BLaER1 treated with 17β-estradiol and CSF1 and Interleukin-3, amounts not matched to agents 10 nM and 100 nM (cell line): ENCODE measurements around the gene CDC37L1.
A peak's percentile ranks its signal among the peaks of the same experiment; 100 is the strongest.
"Not testable (repeated sequence)": the region's sequence is repeated elsewhere in the genome, so short reads cannot be mapped to it uniquely, and the experiment has no call there.

Experiments used
- H3K27ac ChIP-seq, 11 experiments: shearing (Covaris generic); formaldehyde crosslinking; 2 replicates each; pipeline ENCODE4 v1.8.1; 2022
- H3K27me3 ChIP-seq, 11 experiments: shearing (Covaris generic); formaldehyde crosslinking; 2 replicates each; pipeline ENCODE4 v1.8.1; 2022
- H3K36me3 ChIP-seq, 11 experiments: shearing (Covaris generic); formaldehyde crosslinking; 2 replicates each; pipeline ENCODE4 v1.8.1; 2022
- H3K4me1 ChIP-seq, 10 experiments: shearing (Covaris generic); formaldehyde crosslinking; 2 replicates each; pipeline ENCODE4 v1.8.1; 2022
- H3K4me2 ChIP-seq, 11 experiments: shearing (Covaris generic); formaldehyde crosslinking; 2 replicates each; pipeline ENCODE4 v1.8.1; 2022
- H3K4me3 ChIP-seq, 10 experiments: shearing (Covaris generic); formaldehyde crosslinking; 2 replicates each; pipeline ENCODE4 v1.8.1; 2022
- H3K9ac ChIP-seq, 11 experiments: shearing (Covaris generic); formaldehyde crosslinking; 2 replicates each; pipeline ENCODE4 v1.8.1; 2022
- H3K9me3 ChIP-seq, 11 experiments: shearing (Covaris generic); formaldehyde crosslinking; replicated peaks in 1 of 11; 2 replicates each; pipeline ENCODE4 v1.8.1; 2022
- H4K20me1 ChIP-seq, 11 experiments: shearing (Covaris generic); formaldehyde crosslinking; 2 replicates each; pipeline ENCODE4 v1.8.1; 2022
- Cebpa-rat ChIP-seq, 11 experiments: shearing (Covaris generic); IDR thresholded peaks; 2 replicates each; pipeline ENCODE4 v1.8.1; 2022

The CDC37L1 gene

DNA sequence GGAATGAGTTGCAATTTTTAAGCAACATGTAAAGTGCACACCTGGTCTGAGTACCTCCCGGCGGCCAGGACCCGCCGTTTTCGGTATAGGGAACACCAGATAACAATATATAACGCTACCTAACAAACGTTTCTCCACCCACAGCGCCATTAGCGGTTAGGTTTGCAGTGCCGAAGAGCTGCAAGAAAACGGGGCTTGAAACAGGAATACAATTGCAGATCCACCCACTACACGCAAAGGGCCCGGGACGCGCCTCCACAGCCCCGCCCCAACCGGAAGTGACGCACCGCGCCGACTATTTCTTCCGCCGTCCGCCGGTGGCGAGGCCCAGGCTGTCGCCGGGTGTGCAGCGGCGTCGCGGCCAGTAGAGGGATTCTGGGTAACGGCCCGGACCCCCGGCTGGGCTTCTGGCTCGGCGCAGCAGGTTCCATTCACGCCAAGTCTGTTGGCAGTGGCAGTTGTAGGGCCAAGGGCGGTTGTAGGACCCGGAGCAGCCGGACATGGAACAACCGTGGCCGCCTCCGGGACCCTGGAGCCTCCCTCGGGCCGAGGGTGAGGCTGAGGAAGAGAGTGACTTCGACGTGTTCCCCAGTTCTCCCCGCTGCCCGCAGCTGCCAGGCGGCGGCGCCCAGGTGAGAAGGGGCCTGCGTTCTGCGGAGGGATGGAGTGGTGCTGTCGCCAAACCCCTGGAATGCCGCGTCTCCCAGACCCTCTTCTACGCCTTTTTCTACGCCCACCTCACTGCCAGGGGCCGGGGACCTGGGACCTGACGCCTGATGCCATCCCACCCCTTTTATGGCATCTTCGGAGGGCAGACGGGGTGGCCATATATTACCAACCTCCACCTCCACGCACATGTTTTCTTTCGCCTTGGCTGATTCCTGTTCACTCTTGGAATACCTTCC lies at the start of gene CDC37L1:
TSS of gene CDC37L1 (plus strand) at position 302 of the 905 bp plus-strand sequence. CDS start at position 501, 199 bp downstream.
- no peak for TF ChIP-seq Cebpa-rat (IDR thresholded peaks at IDR 0.05)
- peak within 1 kb of the TSS; percentile 88 to 99 (median 94) for H3K27ac ChIP-seq

DNA sequence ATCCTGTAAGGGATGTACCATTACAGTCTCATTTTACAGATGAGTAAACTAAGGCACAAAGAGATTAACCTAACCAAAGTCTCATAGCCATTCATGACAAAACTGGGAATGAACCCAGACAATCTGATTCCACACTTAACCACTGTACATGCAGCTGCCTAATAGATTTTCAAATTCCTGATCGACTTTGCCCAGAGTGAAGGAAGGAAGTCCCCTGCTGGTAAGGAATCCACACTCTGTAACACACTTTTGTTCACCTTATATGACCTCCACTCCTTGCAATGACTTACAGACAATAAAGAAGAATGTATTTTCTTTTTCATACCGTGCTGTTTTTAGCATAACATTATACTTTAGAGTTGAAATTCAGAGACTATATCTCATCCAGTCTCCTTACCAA lies 48.5 kb upstream of the CDC37L1 start:
- no peaks in the 10 kb centered on the region for H3K9me3 ChIP-seq
- H3K4me3 ChIP-seq: no peak overlapping the region
- no peaks in the 10 kb centered on the region for H3K36me3 ChIP-seq
- no peak overlapping the region for H3K9ac ChIP-seq
- H3K27ac ChIP-seq: no peak overlapping the region
- no peaks in the 10 kb centered on the region for H4K20me1 ChIP-seq
- no peak overlapping the region for H3K4me2 ChIP-seq
- H3K27me3 ChIP-seq: no peaks in the 10 kb centered on the region
- no peak for TF ChIP-seq Cebpa-rat (IDR thresholded peaks at IDR 0.05)
- no peaks in the 10 kb centered on the region for H3K4me1 ChIP-seq

More for the DNA sequence above, at the start of gene CDC37L1:
- Histone ChIP-seq H3K27me3 (no peaks in the 10 kb centered on the region), H3K9ac (peak within 1 kb of the TSS; percentile 88 to 98 (median 91)), H3K4me2 (peak within 1 kb of the TSS; percentile 77 to 94 (median 85)), H3K4me1 (peaks cover 21 to 35% (median 25%) of the 10 kb centered on the region in 10 experiments), H4K20me1 (peaks cover 0 to 21% (median 4%) of the 10 kb centered on the region in 11 experiments; a peak in 7 of 22 replicates), H3K36me3 (peaks cover 0 to 13% (median 7%) of the 10 kb centered on the region in 11 experiments; a peak in 13 of 22 replicates), H3K9me3 (no peaks in the 10 kb centered on the region), H3K4me3 (peak within 1 kb of the TSS; percentile 73 to 86 (median 80))

DNA sequence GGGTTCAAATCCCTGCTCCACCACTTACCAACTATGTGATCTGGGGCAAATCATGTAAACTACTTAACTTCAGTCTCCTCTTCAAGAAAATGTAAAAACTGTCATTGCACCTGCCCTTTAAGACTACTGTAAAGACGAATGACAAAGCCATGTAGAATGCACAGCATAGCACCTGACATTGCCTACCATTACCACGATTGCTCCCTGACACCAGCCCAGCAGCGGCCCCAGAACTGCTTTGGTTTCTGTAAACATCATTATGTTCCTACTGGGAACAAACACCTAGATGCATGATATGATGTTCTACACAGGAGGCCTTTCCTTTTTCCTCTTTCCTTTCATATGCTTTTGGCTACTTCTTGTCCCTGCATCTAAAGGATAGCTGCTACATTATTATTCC lies 40.4 kb upstream of the CDC37L1 start:
- H3K9me3 ChIP-seq: no peaks in the 10 kb centered on the region
- H3K27me3 ChIP-seq: no peaks in the 10 kb centered on the region
- H3K4me1 ChIP-seq: peaks cover 0 to 5% (median 0%) of the 10 kb centered on the region in 10 experiments; a peak in 2 of 20 replicates
- no peaks in the 10 kb centered on the region for H4K20me1 ChIP-seq
- H3K4me2 ChIP-seq: no peak overlapping the region
- H3K36me3 ChIP-seq: no peaks in the 10 kb centered on the region
- TF ChIP-seq Cebpa-rat (IDR thresholded peaks at IDR 0.05): no peak
- no peak overlapping the region for H3K4me3 ChIP-seq
- H3K9ac ChIP-seq: no peak overlapping the region
- no peak overlapping the region for H3K27ac ChIP-seq

- Histone ChIP-seq H3K4me1 (peaks cover 0 to 5% (median 0%) of the 10 kb centered on the region in 10 experiments; a peak in 2 of 20 replicates), H3K27me3 (no peaks in the 10 kb centered on the region), H3K27ac (no peak overlapping the region), H3K4me3 (no peak overlapping the region), H3K9me3 (no peaks in the 10 kb centered on the region), H3K4me2 (no peak overlapping the region), H4K20me1 (no peaks in the 10 kb centered on the region), H3K36me3 (no peaks in the 10 kb centered on the region), H3K9ac (no peak overlapping the region)
- no peak for TF ChIP-seq Cebpa-rat (IDR thresholded peaks at IDR 0.05)
These were observed 39.9 kb upstream of the CDC37L1 start for GRCh38 chr9:4639420-4639819.

DNA sequence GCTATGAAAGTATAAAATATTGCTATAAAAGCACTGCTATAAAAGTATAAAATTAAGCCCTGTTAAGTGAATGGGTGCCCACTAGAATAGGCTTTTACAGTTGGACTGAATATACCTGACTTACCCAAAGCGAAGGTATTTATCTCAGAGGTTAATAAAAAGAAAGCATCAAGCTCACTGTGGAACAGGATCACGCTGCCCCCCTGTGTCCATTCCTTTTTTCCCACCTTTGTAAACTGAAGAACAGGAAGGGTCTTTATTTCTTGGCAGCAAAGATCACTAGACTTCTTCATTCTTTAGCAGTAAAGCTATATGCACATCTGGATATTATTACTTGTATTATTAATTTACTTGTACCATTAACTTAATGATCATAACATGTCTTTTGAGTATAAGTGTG lies 39.3 kb upstream of the CDC37L1 start:
- peaks cover 0 to 5% (median 0%) of the 10 kb centered on the region in 10 experiments; a peak in 2 of 20 replicates for H3K4me1 ChIP-seq
- no peaks in the 10 kb centered on the region for H4K20me1 ChIP-seq
- no peaks in the 10 kb centered on the region for H3K27me3 ChIP-seq
- H3K36me3 ChIP-seq: no peaks in the 10 kb centered on the region
- no peak overlapping the region for H3K27ac ChIP-seq
- no peak overlapping the region for H3K9ac ChIP-seq
- no peaks in the 10 kb centered on the region for H3K9me3 ChIP-seq
- no peak for TF ChIP-seq Cebpa-rat (IDR thresholded peaks at IDR 0.05)
- H3K4me3 ChIP-seq: no peak overlapping the region
- no peak overlapping the region for H3K4me2 ChIP-seq

- no peak overlapping the region for H3K4me3 ChIP-seq
- H3K27ac ChIP-seq: no peak overlapping the region
- TF ChIP-seq Cebpa-rat (IDR thresholded peaks at IDR 0.05): no peak
- no peaks in the 10 kb centered on the region for H3K36me3 ChIP-seq
- no peak overlapping the region for H3K9ac ChIP-seq
- H4K20me1 ChIP-seq: no peaks in the 10 kb centered on the region
- no peaks in the 10 kb centered on the region for H3K27me3 ChIP-seq
- H3K4me2 ChIP-seq: no peak overlapping the region
- H3K4me1 ChIP-seq: peaks cover 0 to 5% (median 0%) of the 10 kb centered on the region in 10 experiments; a peak in 2 of 20 replicates
- no peaks in the 10 kb centered on the region for H3K9me3 ChIP-seq
These were observed 37.0 kb upstream of the CDC37L1 start for GRCh38 chr9:4642351-4642750.

GRCh38 chr9:4654084-4654483 lies 25.3 kb upstream of the CDC37L1 start:
- H3K36me3 ChIP-seq: no peaks in the 10 kb centered on the region

DNA sequence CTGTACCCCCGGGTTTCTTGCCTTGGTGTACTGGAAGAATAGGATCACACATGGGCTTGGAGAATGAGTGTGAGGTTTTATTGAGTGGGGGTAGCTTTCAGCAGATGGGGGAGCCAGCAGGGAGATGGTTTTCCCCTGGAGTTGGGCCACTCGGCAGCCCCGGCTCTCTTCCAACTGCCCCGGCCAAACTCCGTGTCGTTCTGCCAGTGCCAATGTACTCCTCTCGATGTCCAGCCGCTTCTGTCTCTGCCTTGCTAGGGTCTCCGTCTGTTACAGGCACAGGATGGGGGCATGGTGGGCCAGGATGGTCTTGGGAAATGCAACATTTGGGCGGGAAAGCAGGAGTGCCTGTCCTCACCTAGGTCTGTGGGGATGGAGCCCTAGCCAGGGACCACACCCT lies 24.8 kb upstream of the CDC37L1 start:
- Histone ChIP-seq H3K36me3 (no peaks in the 10 kb centered on the region), H3K4me2 (no peak overlapping the region), H3K4me1 (0 out of 20 replicates have a peak, but pooled peaks cover 0 to 3% (median 0%) of the 10 kb centered on the region in 10 experiments)

More at GRCh38 chr9:4654084-4654483, 25.3 kb upstream of the CDC37L1 start:
- Histone ChIP-seq H3K27me3 (no peaks in the 10 kb centered on the region), H3K4me1 (0 out of 20 replicates have a peak, but pooled peaks cover 0 to 3% (median 0%) of the 10 kb centered on the region in 10 experiments), H3K9ac (no peak overlapping the region), H3K9me3 (no peaks in the 10 kb centered on the region), H4K20me1 (no peaks in the 10 kb centered on the region), H3K4me2 (no peak overlapping the region), H3K4me3 (no peak overlapping the region), H3K27ac (no peak overlapping the region)
- no peak for TF ChIP-seq Cebpa-rat (IDR thresholded peaks at IDR 0.05)

GRCh38 chr9:4656196-4656595 lies 23.2 kb upstream of the CDC37L1 start:
- H3K27me3 ChIP-seq, H3K9me3 ChIP-seq, H3K4me1 ChIP-seq, H3K4me3 ChIP-seq, H3K36me3 ChIP-seq, H3K27ac ChIP-seq, H4K20me1 ChIP-seq, H3K9ac ChIP-seq, H3K4me2 ChIP-seq: not testable (repeated sequence)

More for the DNA sequence above, 24.8 kb upstream of the CDC37L1 start:
- TF ChIP-seq Cebpa-rat (IDR thresholded peaks at IDR 0.05): no peak
- no peaks in the 10 kb centered on the region for H4K20me1 ChIP-seq
- H3K27me3 ChIP-seq: no peaks in the 10 kb centered on the region
- no peak overlapping the region for H3K9ac ChIP-seq
- H3K27ac ChIP-seq: no peak overlapping the region
- no peaks in the 10 kb centered on the region for H3K9me3 ChIP-seq
- no peak overlapping the region for H3K4me3 ChIP-seq
